Urothelium cell line (cell line): ENCODE data around the gene TTC24.
"Not testable (repeated sequence)": the region's sequence is repeated elsewhere in the genome, so short reads cannot be mapped to it uniquely, and the experiment has no call there.

Experiments
- DNase-seq: peaks from one replicate; pipeline ENCODE4 v3.0.0; 2011; ENCODE audit warnings: low spot score, mixed read lengths
- FAIRE-seq: peaks from 2 replicates; lab custom pipeline; 2011; peaks lifted over from hg19 to GRCh38; lab: Jason Lieb, UNC

TTC24 gene

GRCh38 chr1:156601892-156602291 lies 22.4 kb downstream of the TTC24 start:
- FAIRE-seq, result no peak

GRCh38 chr1:156602557-156602993 lies 23.1 kb downstream of the TTC24 start:
- FAIRE-seq (no peak), DNase-seq (no peak)

More at GRCh38 chr1:156601892-156602291, 22.4 kb downstream of the TTC24 start:
- DNase-seq, result no peak

GRCh38 chr1:156607344-156607743 lies 27.8 kb downstream of the TTC24 start:
- not testable (repeated sequence) for FAIRE-seq, DNase-seq

GRCh38 chr1:156608036-156608674 lies 28.6 kb downstream of the TTC24 start:
- FAIRE-seq (peak; percentile 48), DNase-seq (peak; percentile 73)

GRCh38 chr1:156608981-156609380 lies 29.5 kb downstream of the TTC24 start:
- FAIRE-seq, result no peak
- peak; percentile 54 for DNase-seq

- not testable (repeated sequence) for DNase-seq, FAIRE-seq
Measured at GRCh38 chr1:156610072-156610471, 30.5 kb downstream of the TTC24 start.

- no peak for DNase-seq
- no peak for FAIRE-seq
Measured at GRCh38 chr1:156612666-156613065, 33.1 kb downstream of the TTC24 start.

GRCh38 chr1:156615946-156616345 lies 36.4 kb downstream of the TTC24 start:
- FAIRE-seq (no peak), DNase-seq (no peak)

- DNase-seq, result peak; percentile 59
- FAIRE-seq, result no peak
Measured at GRCh38 chr1:156616463-156616862, 36.9 kb downstream of the TTC24 start.

GRCh38 chr1:156618853-156619581 lies 39.5 kb downstream of the TTC24 start, which contains the start of gene HAPLN2:
Gene HAPLN2 (plus strand): TSS chr1:156619415. CDS start chr1:156623491, 4,076 bp downstream.
- DNase-seq (peak; percentile 39), FAIRE-seq (no peak)

- DNase-seq (no peak), FAIRE-seq (no peak)
Measured at GRCh38 chr1:156619582-156619955, 40.0 kb downstream of the TTC24 start.

GRCh38 chr1:156622581-156623297 lies 43.2 kb downstream of the TTC24 start:
- FAIRE-seq (no peak), DNase-seq (no peak)

GRCh38 chr1:156623946-156624813 lies 44.7 kb downstream of the TTC24 start:
- DNase-seq, result peak; percentile 72
- no peak for FAIRE-seq

- FAIRE-seq, result no peak
- DNase-seq, result no peak
Measured at GRCh38 chr1:156624814-156625435, 45.4 kb downstream of the TTC24 start.

GRCh38 chr1:156625436-156626078 lies 46.0 kb downstream of the TTC24 start:
- DNase-seq (peak; percentile 61), FAIRE-seq (no peak)

GRCh38 chr1:156626079-156626438 lies 46.5 kb downstream of the TTC24 start:
- DNase-seq (no peak), FAIRE-seq (no peak)

- no peak for FAIRE-seq
Measured at GRCh38 chr1:156627313-156627880, 47.9 kb downstream of the TTC24 start.

GRCh38 chr1:156629823-156630449 lies 50.4 kb downstream of the TTC24 start:
- FAIRE-seq, result no peak

More at GRCh38 chr1:156627313-156627880, 47.9 kb downstream of the TTC24 start:
- DNase-seq, result peak; percentile 65

GRCh38 chr1:156631152-156631551 lies 51.6 kb downstream of the TTC24 start:
- FAIRE-seq, DNase-seq: not testable (repeated sequence)

More at GRCh38 chr1:156629823-156630449, 50.4 kb downstream of the TTC24 start:
- DNase-seq, result no peak
